H9 (cell line): ENCODE data around the gene MYL2. TPM values are rescaled to one million over a fixed set of nuclear protein-coding genes. Genes with fewer than 3 reads are reported as not detected.

Experiments used
- DNase-seq: peaks from one replicate; pipeline ENCODE4 v3.0.0-alpha.2; 2017
- H2AFZ ChIP-seq: one replicate; pipeline ENCODE4 v1.6.1; 2013; ENCODE audit warnings: mild to moderate bottlenecking, low read length, control low read depth, moderate library complexity
- H2AK5ac ChIP-seq: 2 replicates; pipeline ENCODE4 v1.6.1; 2013; ENCODE audit warnings: low read length, control low read depth, mixed read lengths; ENCODE audit not compliant: insufficient read length
- H2BK120ac ChIP-seq: one replicate; pipeline ENCODE4 v1.6.1; 2013; ENCODE audit warnings: low read depth, mild to moderate bottlenecking, low read length, control low read depth, inconsistent platforms; ENCODE audit not compliant: poor library complexity, severe bottlenecking
- H2BK12ac ChIP-seq: 2 replicates; pipeline ENCODE4 v1.6.1; 2013; ENCODE audit warnings: low read length, control low read depth, mixed read lengths, low read depth; ENCODE audit not compliant: insufficient read length
- H2BK15ac ChIP-seq: 2 replicates; pipeline ENCODE4 v1.6.1; 2013; ENCODE audit warnings: low read depth, low read length, control low read depth
- H2BK20ac ChIP-seq: one replicate; pipeline ENCODE4 v1.6.1; 2013; ENCODE audit warnings: low read depth, mild to moderate bottlenecking, low read length, control low read depth, inconsistent platforms; ENCODE audit not compliant: poor library complexity, severe bottlenecking
- H2BK5ac ChIP-seq: 2 replicates; pipeline ENCODE4 v1.6.1; 2013; ENCODE audit warnings: low read length, control low read depth, mixed read lengths; ENCODE audit not compliant: insufficient read length
- H3K14ac ChIP-seq: 2 replicates; pipeline ENCODE4 v1.6.1; 2013; ENCODE audit warnings: low read length, control low read depth; ENCODE audit not compliant: insufficient read depth
- H3K18ac ChIP-seq: 2 replicates; pipeline ENCODE4 v1.6.1; 2013; ENCODE audit warnings: low read depth, mild to moderate bottlenecking, mixed read lengths, low read length, control low read depth; ENCODE audit not compliant: insufficient read length
- H3K23ac ChIP-seq: 2 replicates; pipeline ENCODE4 v1.6.1; 2013; ENCODE audit warnings: low read length, control low read depth, mixed read lengths, low read depth; ENCODE audit not compliant: insufficient read length
- H3K23me2 ChIP-seq: 2 replicates; pipeline ENCODE4 v1.6.1; 2013; ENCODE audit warnings: low read depth, mild to moderate bottlenecking, mixed read lengths, low read length, control low read depth; ENCODE audit not compliant: insufficient read length, poor library complexity, severe bottlenecking
- H3K27ac ChIP-seq: 2 replicates; pipeline ENCODE4 v1.5.1; 2013; ENCODE audit warnings: low read length, control low read depth, mixed read lengths, low read depth; ENCODE audit not compliant: insufficient read length
- H3K27me3 ChIP-seq: 2 replicates; pipeline ENCODE4 v1.6.1; 2013; ENCODE audit warnings: low read length, control low read depth, inconsistent platforms; ENCODE audit not compliant: insufficient read depth
- H3K4ac ChIP-seq: 2 replicates; pipeline ENCODE4 v1.6.1; 2013; ENCODE audit warnings: low read depth, mild to moderate bottlenecking, control low read depth, inconsistent platforms, low read length, moderate library complexity
- H3K4me1 ChIP-seq: 2 replicates; pipeline ENCODE4 v1.6.1; 2013; ENCODE audit warnings: low read length, control low read depth, inconsistent platforms; ENCODE audit not compliant: insufficient read depth
- H3K4me2 ChIP-seq: 2 replicates; pipeline ENCODE4 v1.6.1; 2013; ENCODE audit warnings: low read length, control low read depth, mixed read lengths; ENCODE audit not compliant: insufficient read length, insufficient read depth
- H3K56ac ChIP-seq: 2 replicates; pipeline ENCODE4 v1.6.1; 2013; ENCODE audit warnings: low read depth, mild to moderate bottlenecking, mixed read lengths, low read length, control low read depth; ENCODE audit not compliant: insufficient read length
- H3K79me1 ChIP-seq: 2 replicates; pipeline ENCODE4 v1.6.1; 2013; ENCODE audit warnings: low read depth, mild to moderate bottlenecking, moderate library complexity, low read length, control low read depth, inconsistent platforms; ENCODE audit not compliant: insufficient read depth, poor library complexity, severe bottlenecking
- H3K79me2 ChIP-seq: 2 replicates; pipeline ENCODE4 v1.6.1; 2013; ENCODE audit warnings: low read length, control low read depth, inconsistent platforms; ENCODE audit not compliant: insufficient read depth
- H3K9ac ChIP-seq: 2 replicates; pipeline ENCODE4 v1.6.1; 2013; ENCODE audit warnings: low read length, control low read depth, mixed read lengths; ENCODE audit not compliant: insufficient read length; ENCODE audit errors: extremely low read depth
- H3K9me3 ChIP-seq: one replicate; pipeline ENCODE4 v1.6.1; 2013; ENCODE audit warnings: low read depth, low read length, inconsistent platforms; ENCODE audit not compliant: control insufficient read depth
- H3T11ph ChIP-seq: one replicate; pipeline ENCODE4 v1.6.1; 2013; ENCODE audit warnings: mild to moderate bottlenecking, low read length, control low read depth, inconsistent platforms
- H4K20me1 ChIP-seq: one replicate; pipeline ENCODE4 v1.6.1; 2013; ENCODE audit not compliant: control insufficient read depth, insufficient read length, insufficient read depth
- H4K5ac ChIP-seq: 2 replicates; pipeline ENCODE4 v1.6.1; 2013; ENCODE audit warnings: low read depth, mild to moderate bottlenecking, mixed read lengths, low read length, control low read depth; ENCODE audit not compliant: insufficient read length
- H4K8ac ChIP-seq: replicated peaks from 2 replicates; pipeline ENCODE4 v1.6.1; 2013; ENCODE audit warnings: low read length, control low read depth, mixed read lengths, low read depth; ENCODE audit not compliant: insufficient read length
- H4K91ac ChIP-seq: 2 replicates; pipeline ENCODE4 v1.6.1; 2013; ENCODE audit warnings: low read depth, mild to moderate bottlenecking, moderate library complexity, mixed read lengths, low read length, control low read depth; ENCODE audit not compliant: insufficient read length
- H3K27ac Mint-ChIP-seq, 3 experiments: 2 replicates in 2 of 3; 3 replicates in 1 of 3; pipeline ENCODE4 v1.8.0; 2020 to 2021; ENCODE audit warnings: mixed read lengths in 3 of 3, mild to moderate bottlenecking in 1 of 3, moderate library complexity in 1 of 3
- H3K27me3 Mint-ChIP-seq: 2 replicates; pipeline ENCODE4 v1.8.0; 2021; ENCODE audit warnings: low read depth, mild to moderate bottlenecking, moderate library complexity, mixed read lengths
- H3K36me3 Mint-ChIP-seq, 3 experiments: 2 replicates in 2 of 3; 3 replicates in 1 of 3; pipeline ENCODE4 v1.8.0; 2020 to 2021; ENCODE audit warnings: low read depth in 3 of 3, mixed read lengths in 3 of 3; ENCODE audit not compliant: insufficient read depth in 1 of 3
- H3K4me1 Mint-ChIP-seq, 2 experiments: 2 replicates each; pipeline ENCODE4 v1.8.0; 2020; ENCODE audit warnings: mixed read lengths in 2 of 2
- H3K4me3 Mint-ChIP-seq, 2 experiments: 2 replicates in 1 of 2; 3 replicates in 1 of 2; pipeline ENCODE4 v1.8.0; 2020 to 2021; ENCODE audit warnings: mild to moderate bottlenecking in 2 of 2, mixed read lengths in 2 of 2, moderate library complexity in 1 of 2
- H3K9me3 Mint-ChIP-seq, 2 experiments: 2 replicates in 1 of 2; 3 replicates in 1 of 2; pipeline ENCODE4 v1.8.0; 2020; ENCODE audit warnings: mild to moderate bottlenecking in 2 of 2, mixed read lengths in 2 of 2, moderate library complexity in 1 of 2
- CTCF ChIP-seq: fragments of 200-600 bp; sonication (generic); conservative IDR thresholded peaks from 3 replicates; pipeline ENCODE4 v1.8.0; 2021; ENCODE audit warnings: antibody characterized with exemption, mild to moderate bottlenecking
- WGBS: extraction: QIAGEN DNeasy Blood & Tissue Kit; methylation state at CpG from one replicate; pipeline ENCODE4 v1.1.7; 2013; ENCODE audit warnings: missing lambda C conversion rate, low lambda C conversion rate, mixed read lengths; ENCODE audit not compliant: insufficient read length; ENCODE audit errors: extremely low coverage; 5-methylcytosine and 5-hydroxymethylcytosine counted together
- total RNA-seq: library from RNA; stranded (reverse); gene quantifications from 2 replicates; pipeline ENCODE4 v1.2.1, GENCODE V29; 2021

MYL2 gene
- total RNA-seq, 1 experiment from 2014 or later: not detected

- no peaks in the 10 kb centered on the region for H3K23me2 ChIP-seq
- no peaks in the 10 kb centered on the region for H3K79me1 ChIP-seq
- no peak for TF ChIP-seq CTCF
- no peaks in the 10 kb centered on the region for H3K27me3 ChIP-seq
- H4K91ac ChIP-seq: no peak overlapping the region
- H4K20me1 ChIP-seq: no peaks in the 10 kb centered on the region
- no peak overlapping the region for H2BK15ac ChIP-seq
- H2AFZ ChIP-seq: no peak overlapping the region
- H2BK5ac ChIP-seq: no peak overlapping the region
- 100% methylated on average over 4 of the region's 21 CpGs for WGBS
- Mint-ChIP-seq H3K4me3 (no peak overlapping the region), H3K27ac (peak overlapping the region in 1 of 3 experiments; percentile 53; a peak in 1 of 7 replicates), H3K27me3 (peaks cover 2% of the 10 kb centered on the region; the same call in 1 of the 2 replicates), H3K9me3 (0 out of 5 replicates have a peak, but pooled peaks cover 0 to 4% of the 10 kb centered on the region in 2 experiments), H3K4me1 (peaks cover 37 to 38% of the 10 kb centered on the region in 2 experiments), H3K36me3 (no peaks in the 10 kb centered on the region; a peak in 1 of 7 replicates)
- H3K4me2 ChIP-seq: no peak overlapping the region
- H2AK5ac ChIP-seq: no peak overlapping the region
- H3K23ac ChIP-seq: no peak overlapping the region
- peak overlapping the region; percentile 0 for H4K5ac ChIP-seq
- H3K9me3 ChIP-seq: no peaks in the 10 kb centered on the region
- H3K27ac ChIP-seq: no peak overlapping the region
- H2BK120ac ChIP-seq: no peak overlapping the region
- no peak overlapping the region for H3K56ac ChIP-seq
- H3K79me2 ChIP-seq: no peaks in the 10 kb centered on the region
- no peak overlapping the region for H2BK20ac ChIP-seq
- no peak overlapping the region for H3K14ac ChIP-seq
- no peak overlapping the region for H3K18ac ChIP-seq
- H3K4ac ChIP-seq: no peak overlapping the region
- H3K9ac ChIP-seq: no peak overlapping the region
- peak; percentile 23 for DNase-seq
- no peak overlapping the region for H2BK12ac ChIP-seq
- H3K4me1 ChIP-seq: 0 out of 2 replicates have a peak, but pooled peaks cover 1% of the 10 kb centered on the region
- H3T11ph ChIP-seq: no peak overlapping the region
- H4K8ac ChIP-seq: peak overlapping the region; percentile 22
These were observed 10.3 kb upstream of the MYL2 start for GRCh38 chr12:110930348-110931314.
